GM19023 (cell line): ENCODE results near the gene RANGAP1.
"Not testable (repeated sequence)": the region's sequence is repeated elsewhere in the genome, so short reads cannot be mapped to it uniquely, and the experiment has no call there.

Source experiments
- ATAC-seq: cut with Tn5 transposase; IDR thresholded peaks from one replicate; pipeline ENCODE4 v1.9.1; 2021; ENCODE audit warnings: mild to moderate bottlenecking, moderate library complexity; ENCODE audit not compliant: unreplicated experiment

The RANGAP1 gene

GRCh38 chr22:41261541-41262249 lies 24.3 kb downstream of the RANGAP1 start:
- ATAC-seq = no peak

- no peak for ATAC-seq
Measured at GRCh38 chr22:41260871-41261270, 25.1 kb downstream of the RANGAP1 start.

GRCh38 chr22:41259756-41260155 lies 26.2 kb downstream of the RANGAP1 start:
- ATAC-seq = not testable (repeated sequence)

GRCh38 chr22:41257696-41258095 lies 28.3 kb downstream of the RANGAP1 start:
- ATAC-seq = no peak

- no peak for ATAC-seq
Measured at GRCh38 chr22:41256254-41257253, 29.4 kb downstream of the RANGAP1 start.

- no peak for ATAC-seq
Measured at GRCh38 chr22:41254230-41254629, 31.8 kb downstream of the RANGAP1 start.

- no peak for ATAC-seq
Measured at GRCh38 chr22:41252365-41252764, 33.6 kb downstream of the RANGAP1 start.

GRCh38 chr22:41250127-41250526 lies 35.9 kb downstream of the RANGAP1 start:
- ATAC-seq = no peak

GRCh38 chr22:41249442-41249841 lies 36.5 kb downstream of the RANGAP1 start:
- ATAC-seq = no peak

- ATAC-seq = no peak
Measured at GRCh38 chr22:41248758-41249157, 37.2 kb downstream of the RANGAP1 start.

GRCh38 chr22:41248314-41248713 lies 37.7 kb downstream of the RANGAP1 start:
- no peak for ATAC-seq

- no peak for ATAC-seq
Measured at GRCh38 chr22:41247703-41248102, 38.3 kb downstream of the RANGAP1 start.

GRCh38 chr22:41245917-41246499 lies 40.0 kb downstream of the RANGAP1 start:
- no peak for ATAC-seq

GRCh38 chr22:41243361-41243760 lies 42.6 kb downstream of the RANGAP1 start:
- ATAC-seq = no peak

GRCh38 chr22:41242396-41243117 lies 43.4 kb downstream of the RANGAP1 start:
- no peak for ATAC-seq

- ATAC-seq = no peak
Measured at GRCh38 chr22:41241133-41241676, 44.8 kb downstream of the RANGAP1 start.

GRCh38 chr22:41240377-41241132 lies 45.4 kb downstream of the RANGAP1 start, which contains the start of gene CHADL:
TSS of gene CHADL (minus strand) at chr22:41240931. CDS start at chr22:41240881, 50 bp downstream.
- no peak for ATAC-seq

GRCh38 chr22:41239443-41240128 lies 46.4 kb downstream of the RANGAP1 start:
- no peak for ATAC-seq
